ENCODE measurements around the gene AHI1.

DNA sequence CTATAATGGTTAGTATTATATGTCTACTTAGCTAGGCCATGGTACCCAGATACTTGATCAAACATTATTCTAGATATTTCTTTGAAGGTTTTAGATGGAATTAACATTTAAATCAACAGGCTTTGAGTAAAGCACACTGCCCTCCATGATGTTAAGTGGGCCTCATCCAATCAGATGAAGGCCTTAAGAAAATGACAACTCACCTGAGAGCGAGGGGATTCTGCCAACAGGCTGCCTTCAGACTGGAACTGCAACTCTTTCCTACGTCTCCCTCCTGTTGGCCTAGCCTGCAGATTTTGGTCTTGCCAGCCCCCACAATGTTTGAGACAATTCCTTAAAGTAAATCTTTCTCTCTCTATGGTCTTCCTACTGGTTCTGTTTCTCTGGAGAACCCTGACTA, 137.3 kb downstream of the AHI1 start:
- TF ChIP-seq, protein P1, sequence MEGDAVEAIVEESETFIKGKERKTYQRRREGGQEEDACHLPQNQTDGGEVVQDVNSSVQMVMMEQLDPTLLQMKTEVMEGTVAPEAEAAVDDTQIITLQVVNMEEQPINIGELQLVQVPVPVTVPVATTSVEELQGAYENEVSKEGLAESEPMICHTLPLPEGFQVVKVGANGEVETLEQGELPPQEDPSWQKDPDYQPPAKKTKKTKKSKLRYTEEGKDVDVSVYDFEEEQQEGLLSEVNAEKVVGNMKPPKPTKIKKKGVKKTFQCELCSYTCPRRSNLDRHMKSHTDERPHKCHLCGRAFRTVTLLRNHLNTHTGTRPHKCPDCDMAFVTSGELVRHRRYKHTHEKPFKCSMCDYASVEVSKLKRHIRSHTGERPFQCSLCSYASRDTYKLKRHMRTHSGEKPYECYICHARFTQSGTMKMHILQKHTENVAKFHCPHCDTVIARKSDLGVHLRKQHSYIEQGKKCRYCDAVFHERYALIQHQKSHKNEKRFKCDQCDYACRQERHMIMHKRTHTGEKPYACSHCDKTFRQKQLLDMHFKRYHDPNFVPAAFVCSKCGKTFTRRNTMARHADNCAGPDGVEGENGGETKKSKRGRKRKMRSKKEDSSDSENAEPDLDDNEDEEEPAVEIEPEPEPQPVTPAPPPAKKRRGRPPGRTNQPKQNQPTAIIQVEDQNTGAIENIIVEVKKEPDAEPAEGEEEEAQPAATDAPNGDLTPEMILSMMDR (conservative IDR thresholded peaks at IDR 0.05; ENCODE audit: low read length) = no peak
- TF ChIP-seq EZH2phosphoT487 (IDR thresholded peaks at IDR 0.05; ENCODE audit: borderline replicate concordance, low read depth, low read length) = no peak
